NT2/D1 (cell line): Measurements from ENCODE around the gene KRT73.

Experiments used
- SUZ12 ChIP-seq: IDR thresholded peaks from 2 replicates; pipeline ENCODE4 v1.6.1; 2011; ENCODE audit not compliant: insufficient read length, insufficient read depth; ENCODE audit errors: extremely low read depth
- ZNF274 ChIP-seq: IDR thresholded peaks from 2 replicates; pipeline ENCODE4 v1.6.1; 2011; ENCODE audit warnings: mild to moderate bottlenecking, low read depth, low read length

DNA sequence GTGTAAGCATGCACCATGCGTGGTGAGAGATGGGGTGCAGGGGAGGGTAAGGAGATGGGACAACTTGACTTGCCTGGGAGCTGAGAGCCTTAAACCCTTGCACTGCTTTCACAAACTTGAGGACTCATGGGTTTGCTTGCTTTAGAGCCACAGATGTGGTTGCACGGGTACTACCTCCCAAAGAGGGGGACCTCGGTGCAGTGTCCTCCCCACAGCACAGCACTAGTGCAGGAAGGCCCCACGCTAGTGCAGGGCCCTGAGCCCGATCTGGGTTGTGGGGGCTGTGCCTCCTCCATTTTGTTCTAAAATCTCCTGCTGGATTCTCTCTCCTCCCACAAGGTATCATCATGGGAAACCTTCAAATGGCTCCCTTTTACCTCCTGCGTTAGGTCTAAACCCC is 28.3 kb downstream of the KRT73 start:
- TF ChIP-seq SUZ12: no peak
- no peak for TF ChIP-seq ZNF274
